Nephron (organoid): ENCODE data around the gene TMTC3.

Experiments used
- H3K27ac Mint-ChIP-seq, 3 experiments: 2 replicates each; pipeline ENCODE4 v1.8.0; 2020; ENCODE audit warnings: mixed read lengths in 3 of 3, mild to moderate bottlenecking in 2 of 3, moderate library complexity in 1 of 3
- H3K27me3 Mint-ChIP-seq: 2 replicates; pipeline ENCODE4 v1.8.0; 2021; ENCODE audit warnings: low read depth, mild to moderate bottlenecking, moderate library complexity, mixed read lengths
- H3K36me3 Mint-ChIP-seq: 2 replicates; pipeline ENCODE4 v1.8.0; 2020; ENCODE audit warnings: low read depth, mixed read lengths
- H3K4me1 Mint-ChIP-seq: 2 replicates; pipeline ENCODE4 v1.8.0; 2020; ENCODE audit warnings: mixed read lengths
- H3K4me3 Mint-ChIP-seq, 3 experiments: 2 replicates each; pipeline ENCODE4 v1.8.0; 2020; ENCODE audit warnings: mild to moderate bottlenecking in 3 of 3, mixed read lengths in 3 of 3, moderate library complexity in 2 of 3
- H3K9me3 Mint-ChIP-seq: 2 replicates; pipeline ENCODE4 v1.8.0; 2020; ENCODE audit warnings: mixed read lengths
- CTCF ChIP-seq, 3 experiments: fragments of 200-600 bp; sonication (generic); IDR thresholded peaks; one replicate each; pipeline ENCODE4 v1.5.0; 2021; ENCODE audit warnings: antibody characterized with exemption in 3 of 3; ENCODE audit not compliant: unreplicated experiment in 3 of 3

Gene TMTC3

GRCh38 chr12:88150063-88150462 lies 8.0 kb downstream of the TMTC3 start:
- Mint-ChIP-seq H3K9me3 (no peaks in the 10 kb centered on the region), H3K27me3 (no peaks in the 10 kb centered on the region), H3K4me3 (no peak overlapping the region), H3K4me1 (peaks cover 8% of the 10 kb centered on the region), H3K27ac (no peak overlapping the region), H3K36me3 (peaks cover 4% of the 10 kb centered on the region)
- no peak for TF ChIP-seq CTCF (IDR thresholded peaks at IDR 0.05; ENCODE audit: unreplicated experiment in 3 of 3)

DNA sequence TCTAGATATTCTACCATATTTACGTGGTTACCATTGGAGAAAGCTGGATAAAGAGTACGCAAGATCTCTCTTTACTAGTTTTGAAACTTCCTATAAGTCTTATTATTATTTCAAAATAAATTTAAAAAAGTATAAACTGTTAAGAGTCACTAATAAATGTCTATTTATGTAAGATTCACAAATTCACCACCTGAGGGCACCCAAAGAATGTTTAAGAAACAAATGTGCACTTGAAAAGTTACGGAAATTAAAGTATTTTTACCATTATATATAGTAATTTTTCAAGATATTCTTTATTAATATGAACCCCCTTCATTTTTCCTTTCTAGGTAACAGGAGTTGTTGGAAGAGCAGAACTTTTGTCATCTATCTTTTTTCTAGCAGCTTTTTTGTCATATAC lies 11.9 kb downstream of the TMTC3 start:
- H3K36me3 Mint-ChIP-seq, result peaks cover 7% of the 10 kb centered on the region
- no peak overlapping the region for H3K4me3 Mint-ChIP-seq
- no peaks in the 10 kb centered on the region for H3K27me3 Mint-ChIP-seq
- TF ChIP-seq CTCF (IDR thresholded peaks at IDR 0.05; ENCODE audit: unreplicated experiment in 3 of 3), result peak; percentile 33 to 54 (median 39)
- no peak overlapping the region for H3K27ac Mint-ChIP-seq
- H3K9me3 Mint-ChIP-seq, result no peaks in the 10 kb centered on the region
- no peaks in the 10 kb centered on the region for H3K4me1 Mint-ChIP-seq

- no peak overlapping the region for H3K27ac Mint-ChIP-seq
- no peak overlapping the region for H3K4me3 Mint-ChIP-seq
- no peaks in the 10 kb centered on the region for H3K9me3 Mint-ChIP-seq
- no peaks in the 10 kb centered on the region for H3K4me1 Mint-ChIP-seq
- H3K36me3 Mint-ChIP-seq, result peaks cover 8% of the 10 kb centered on the region
- no peak for TF ChIP-seq CTCF (IDR thresholded peaks at IDR 0.05; ENCODE audit: unreplicated experiment in 3 of 3)
- H3K27me3 Mint-ChIP-seq, result no peaks in the 10 kb centered on the region
Observed at GRCh38 chr12:88156075-88156654, 14.1 kb downstream of the TMTC3 start.

GRCh38 chr12:88163371-88163770 lies 21.3 kb downstream of the TMTC3 start:
- Mint-ChIP-seq H3K27me3 (no peaks in the 10 kb centered on the region), H3K27ac (no peak overlapping the region), H3K4me3 (no peak overlapping the region), H3K9me3 (no peaks in the 10 kb centered on the region), H3K4me1 (no peaks in the 10 kb centered on the region), H3K36me3 (peaks cover 50% of the 10 kb centered on the region)
- TF ChIP-seq CTCF (IDR thresholded peaks at IDR 0.05; ENCODE audit: unreplicated experiment in 3 of 3), result no peak

GRCh38 chr12:88166179-88166578 lies 24.1 kb downstream of the TMTC3 start:
- TF ChIP-seq CTCF (IDR thresholded peaks at IDR 0.05; ENCODE audit: unreplicated experiment in 3 of 3), result no peak
- H3K9me3 Mint-ChIP-seq, result no peaks in the 10 kb centered on the region
- H3K4me1 Mint-ChIP-seq, result no peaks in the 10 kb centered on the region
- H3K4me3 Mint-ChIP-seq, result no peak overlapping the region
- peaks cover 58% of the 10 kb centered on the region for H3K36me3 Mint-ChIP-seq
- no peak overlapping the region for H3K27ac Mint-ChIP-seq
- H3K27me3 Mint-ChIP-seq, result no peaks in the 10 kb centered on the region

GRCh38 chr12:88167384-88167783 lies 25.3 kb downstream of the TMTC3 start:
- TF ChIP-seq CTCF (IDR thresholded peaks at IDR 0.05; ENCODE audit: unreplicated experiment in 3 of 3), result no peak
- Mint-ChIP-seq H3K4me1 (no peaks in the 10 kb centered on the region), H3K9me3 (no peaks in the 10 kb centered on the region), H3K27me3 (no peaks in the 10 kb centered on the region), H3K27ac (no peak overlapping the region), H3K4me3 (no peak overlapping the region), H3K36me3 (peaks cover 58% of the 10 kb centered on the region)
